ENCODE measurements around the gene CASTOR1.

CASTOR1 gene

GRCh38 chr22:30315962-30316576 lies 26.8 kb upstream of the CASTOR1 start:
- H3K4me3 ChIP-seq = no peak overlapping the region
- H3K4me1 ChIP-seq = peaks cover 41 to 81% (median 55%) of the 10 kb centered on the region in 10 experiments
- H3K4me2 ChIP-seq = peak overlapping the region; percentile 27 to 80 (median 63); a peak in 15 of 22 replicates
- H3K36me3 ChIP-seq = peaks cover 9 to 37% (median 27%) of the 10 kb centered on the region in 11 experiments; a peak in 21 of 22 replicates
- H3K9ac ChIP-seq = no peak overlapping the region
- peaks cover 0 to 97% (median 6%) of the 10 kb centered on the region in 11 experiments; a peak in 8 of 22 replicates for H4K20me1 ChIP-seq
- peak overlapping the region in 1 of 11 experiments; percentile 36; a peak in 1 of 22 replicates for H3K27ac ChIP-seq
- H3K9me3 ChIP-seq (replicated peaks in 1 of 11) = no peaks in the 10 kb centered on the region
- TF ChIP-seq Cebpa-rat (IDR thresholded peaks at IDR 0.05) = no peak
- no peaks in the 10 kb centered on the region for H3K27me3 ChIP-seq

- Histone ChIP-seq H3K36me3 (peaks cover 4 to 32% (median 15%) of the 10 kb centered on the region in 11 experiments; a peak in 15 of 22 replicates), H3K4me2 (peak overlapping the region; percentile 27 to 80 (median 63)), H3K27ac (peak overlapping the region in 9 of 11 experiments; percentile 5 to 48 (median 28); a peak in 13 of 22 replicates), H3K4me1 (peaks cover 51 to 82% (median 65%) of the 10 kb centered on the region in 10 experiments), H4K20me1 (peaks cover 0 to 95% (median 6%) of the 10 kb centered on the region in 11 experiments; a peak in 7 of 22 replicates), H3K9ac (no peak overlapping the region), H3K27me3 (no peaks in the 10 kb centered on the region), H3K4me3 (no peak overlapping the region), H3K9me3 (replicated peaks in 1 of 11) (no peaks in the 10 kb centered on the region)
- no peak for TF ChIP-seq Cebpa-rat (IDR thresholded peaks at IDR 0.05)
Observed at GRCh38 chr22:30314915-30315314, 25.6 kb upstream of the CASTOR1 start.

DNA sequence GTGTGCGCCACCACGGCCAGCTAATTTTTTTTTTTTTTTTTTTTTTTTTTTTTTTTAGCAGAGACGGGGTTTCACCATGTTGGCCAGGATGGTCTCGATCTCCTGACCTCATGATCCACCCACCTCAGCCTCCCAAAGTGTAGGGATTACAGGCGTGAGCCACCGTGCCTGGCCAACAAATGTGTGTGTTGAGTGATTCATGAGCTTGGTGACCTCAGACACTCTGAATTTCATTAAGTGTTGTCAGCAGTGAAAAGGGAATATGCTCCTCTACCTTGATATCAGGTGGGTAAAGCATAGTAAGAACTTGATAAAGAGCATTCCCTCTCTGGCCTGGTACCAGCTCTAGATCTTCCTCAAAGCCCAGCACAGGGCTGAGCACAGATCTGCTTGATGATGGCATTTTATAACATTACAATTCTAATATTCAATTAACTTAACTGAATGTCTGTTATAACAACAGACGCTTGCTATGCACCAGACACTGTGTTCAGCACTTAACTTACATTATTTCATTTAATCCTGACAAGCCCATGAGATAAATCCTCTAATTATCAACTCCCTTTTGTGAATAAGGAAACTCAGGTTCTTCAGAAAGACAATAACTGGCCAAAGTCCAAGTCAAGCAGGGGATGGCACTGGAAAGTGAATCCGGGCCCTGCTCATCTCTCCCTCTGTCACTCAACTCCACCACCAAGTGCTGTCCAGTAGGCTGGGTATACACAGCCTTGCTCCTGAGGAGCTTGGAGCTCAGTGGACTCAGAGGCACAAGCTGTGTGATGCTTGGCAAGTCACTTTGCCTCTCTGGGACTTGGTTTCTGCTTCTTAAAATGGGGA lies 24.4 kb upstream of the CASTOR1 start:
- peak overlapping the region in 6 of 11 experiments; percentile 42 to 94 (median 68); a peak in 8 of 22 replicates for H3K4me2 ChIP-seq
- H3K9me3 ChIP-seq (replicated peaks in 1 of 11) = no peaks in the 10 kb centered on the region
- H3K27ac ChIP-seq = peak overlapping the region in 1 of 11 experiments; percentile 31; a peak in 1 of 22 replicates
- H4K20me1 ChIP-seq = peaks cover 0 to 87% (median 6%) of the 10 kb centered on the region in 11 experiments; a peak in 7 of 22 replicates
- H3K36me3 ChIP-seq = peaks cover 0 to 22% (median 9%) of the 10 kb centered on the region in 11 experiments; a peak in 11 of 22 replicates
- H3K4me1 ChIP-seq = peaks cover 63 to 84% (median 77%) of the 10 kb centered on the region in 10 experiments
- no peak overlapping the region for H3K9ac ChIP-seq
- no peaks in the 10 kb centered on the region for H3K27me3 ChIP-seq
- no peak overlapping the region for H3K4me3 ChIP-seq
- TF ChIP-seq Cebpa-rat (IDR thresholded peaks at IDR 0.05) = no peak

GRCh38 chr22:30312053-30312452 lies 22.7 kb upstream of the CASTOR1 start:
- no peak for TF ChIP-seq Cebpa-rat (IDR thresholded peaks at IDR 0.05)
- peak overlapping the region in 10 of 11 experiments; percentile 73 to 97 (median 95); a peak in 16 of 22 replicates for H3K4me2 ChIP-seq
- no peaks in the 10 kb centered on the region for H3K27me3 ChIP-seq
- no peak overlapping the region for H3K9ac ChIP-seq
- peaks cover 80 to 100% (median 94%) of the 10 kb centered on the region in 10 experiments for H3K4me1 ChIP-seq
- no peak overlapping the region for H3K4me3 ChIP-seq
- peaks cover 0 to 10% (median 0%) of the 10 kb centered on the region in 11 experiments; a peak in 4 of 22 replicates for H3K36me3 ChIP-seq
- H4K20me1 ChIP-seq = peaks cover 0 to 70% (median 0%) of the 10 kb centered on the region in 11 experiments; a peak in 5 of 22 replicates
- peak overlapping the region in 6 of 11 experiments; percentile 83 to 94 (median 90); a peak in 9 of 22 replicates for H3K27ac ChIP-seq
- no peaks in the 10 kb centered on the region for H3K9me3 ChIP-seq (replicated peaks in 1 of 11)

DNA sequence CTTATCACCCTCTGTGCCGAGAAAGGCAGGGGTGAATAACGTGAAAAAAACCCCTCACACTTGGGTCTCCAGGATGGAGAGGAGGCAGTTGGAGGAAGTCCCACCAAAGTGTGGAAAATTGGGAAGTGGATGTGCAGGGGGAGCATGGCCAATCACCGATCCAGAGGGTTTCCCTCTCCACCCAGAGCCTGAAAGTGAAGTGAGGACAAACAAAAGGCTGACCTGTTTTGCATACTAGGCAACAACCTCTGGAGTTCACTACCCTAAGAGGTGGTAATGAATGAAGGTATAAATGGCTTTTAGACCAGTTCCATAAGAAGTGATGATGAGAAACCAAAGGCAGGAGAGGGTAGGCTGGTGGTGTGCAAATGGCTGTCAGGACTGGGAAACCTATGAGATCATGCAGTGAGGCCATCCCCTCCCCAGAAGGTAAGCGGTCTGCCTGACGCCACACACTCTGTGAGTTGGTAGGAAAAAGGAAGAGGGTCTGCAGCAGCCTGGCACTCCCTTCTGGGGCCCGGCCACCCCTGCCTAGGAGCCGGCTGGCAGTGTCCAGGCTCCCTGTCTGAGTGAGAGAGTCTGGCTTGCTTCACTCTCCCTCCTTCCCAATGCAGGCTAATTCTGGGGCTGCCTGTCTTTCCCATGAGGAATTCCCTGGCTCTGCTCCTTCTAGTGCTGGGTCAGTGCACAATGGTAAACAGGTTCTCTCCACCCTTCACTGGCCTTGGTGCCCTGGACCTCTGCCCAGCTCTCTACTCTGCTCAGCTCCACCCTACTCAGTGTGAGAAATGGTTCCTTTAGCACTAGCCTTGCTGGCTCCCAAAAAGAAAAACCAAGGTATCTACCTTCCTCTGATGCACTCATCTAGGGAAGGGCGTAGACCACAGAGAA lies 21.8 kb upstream of the CASTOR1 start:
- no peaks in the 10 kb centered on the region for H3K27me3 ChIP-seq
- H3K9ac ChIP-seq = peak overlapping the region in 9 of 11 experiments; percentile 39 to 83 (median 52); a peak in 15 of 22 replicates
- peaks cover 0 to 4% (median 0%) of the 10 kb centered on the region in 11 experiments; a peak in 1 of 22 replicates for H3K36me3 ChIP-seq
- no peaks in the 10 kb centered on the region for H3K9me3 ChIP-seq (replicated peaks in 1 of 11)
- no peak overlapping the region for H3K4me3 ChIP-seq
- H4K20me1 ChIP-seq = peaks cover 0 to 60% (median 0%) of the 10 kb centered on the region in 11 experiments; a peak in 4 of 22 replicates
- H3K4me2 ChIP-seq = peak overlapping the region; percentile 73 to 98 (median 95)
- peaks cover 87 to 100% (median 100%) of the 10 kb centered on the region in 10 experiments for H3K4me1 ChIP-seq
- H3K27ac ChIP-seq = peak overlapping the region; percentile 26 to 94 (median 87); a peak in 20 of 22 replicates
- TF ChIP-seq Cebpa-rat (IDR thresholded peaks at IDR 0.05) = no peak

GRCh38 chr22:30309951-30310741 lies 20.8 kb upstream of the CASTOR1 start:
- Histone ChIP-seq H3K4me1 (peaks cover 87 to 100% (median 100%) of the 10 kb centered on the region in 10 experiments), H3K9me3 (replicated peaks in 1 of 11) (no peaks in the 10 kb centered on the region), H3K4me2 (peak overlapping the region; percentile 73 to 98 (median 95)), H3K36me3 (0 out of 22 replicates have a peak, but pooled peaks cover 0 to 4% (median 0%) of the 10 kb centered on the region in 11 experiments), H3K27me3 (no peaks in the 10 kb centered on the region), H3K27ac (peak overlapping the region; percentile 26 to 94 (median 87); a peak in 20 of 22 replicates), H3K4me3 (peak overlapping the region in 1 of 10 experiments; percentile 1; a peak in 1 of 20 replicates), H3K9ac (peak overlapping the region in 10 of 11 experiments; percentile 19 to 83 (median 52); a peak in 18 of 22 replicates), H4K20me1 (peaks cover 0 to 51% (median 0%) of the 10 kb centered on the region in 11 experiments; a peak in 4 of 22 replicates)
- TF ChIP-seq Cebpa-rat (IDR thresholded peaks at IDR 0.05) = peak in 9 of 11 experiments; percentile 9 to 87 (median 57); a peak in 12 of 22 replicates

DNA sequence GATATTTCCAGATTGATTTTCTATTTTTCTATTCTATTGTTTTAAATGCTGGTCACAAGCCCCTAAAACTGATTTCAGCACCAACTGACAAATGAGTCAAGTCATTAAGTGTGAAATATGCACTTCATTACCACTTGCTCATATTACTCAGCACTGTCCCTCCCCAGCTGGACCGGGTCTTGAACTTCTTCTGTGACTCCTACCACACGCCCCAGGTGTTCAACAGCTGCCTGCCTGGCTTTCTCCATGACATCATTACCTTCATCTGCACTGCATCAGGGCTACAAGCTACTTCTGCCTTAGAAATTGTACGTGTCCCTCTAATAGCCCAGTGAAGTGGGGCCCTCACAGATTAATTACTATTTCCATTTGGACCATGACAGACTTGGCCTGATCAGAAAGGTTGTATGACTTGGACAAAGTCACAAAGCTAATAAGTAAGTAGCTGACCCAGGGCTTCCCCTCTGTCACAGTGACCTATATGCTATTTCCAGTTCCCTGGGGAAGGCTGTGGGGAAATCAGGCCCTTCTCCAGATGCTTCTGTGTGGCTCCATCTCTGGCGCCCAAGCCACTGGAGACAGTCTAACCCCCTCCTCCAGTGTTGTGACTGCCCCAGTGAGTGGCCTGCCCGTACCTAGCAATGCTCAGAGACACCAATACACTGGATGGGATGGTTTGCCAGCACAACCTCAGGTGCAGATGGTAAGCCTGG lies 19.4 kb upstream of the CASTOR1 start:
- Histone ChIP-seq H4K20me1 (peaks cover 0 to 36% (median 0%) of the 10 kb centered on the region in 11 experiments; a peak in 4 of 22 replicates), H3K27me3 (no peaks in the 10 kb centered on the region), H3K4me3 (no peak overlapping the region), H3K4me1 (peaks cover 91 to 100% (median 100%) of the 10 kb centered on the region in 10 experiments), H3K4me2 (peak overlapping the region; percentile 73 to 98 (median 95)), H3K27ac (peak overlapping the region in 9 of 11 experiments; percentile 51 to 94 (median 89); a peak in 18 of 22 replicates), H3K36me3 (peaks cover 0 to 4% (median 0%) of the 10 kb centered on the region in 11 experiments; a peak in 2 of 22 replicates), H3K9ac (peak overlapping the region in 7 of 11 experiments; percentile 12 to 83 (median 50); a peak in 11 of 22 replicates), H3K9me3 (replicated peaks in 1 of 11) (no peaks in the 10 kb centered on the region)
- no peak for TF ChIP-seq Cebpa-rat (IDR thresholded peaks at IDR 0.05)
